ENCODE measurements around the gene TMEM154. TPM values are rescaled to one million over a fixed set of nuclear protein-coding genes. Genes with fewer than 3 reads are reported as not detected.

Gene TMEM154
- total RNA-seq, 2 experiments from 2014 or later = 18.3 to 18.5 TPM

DNA sequence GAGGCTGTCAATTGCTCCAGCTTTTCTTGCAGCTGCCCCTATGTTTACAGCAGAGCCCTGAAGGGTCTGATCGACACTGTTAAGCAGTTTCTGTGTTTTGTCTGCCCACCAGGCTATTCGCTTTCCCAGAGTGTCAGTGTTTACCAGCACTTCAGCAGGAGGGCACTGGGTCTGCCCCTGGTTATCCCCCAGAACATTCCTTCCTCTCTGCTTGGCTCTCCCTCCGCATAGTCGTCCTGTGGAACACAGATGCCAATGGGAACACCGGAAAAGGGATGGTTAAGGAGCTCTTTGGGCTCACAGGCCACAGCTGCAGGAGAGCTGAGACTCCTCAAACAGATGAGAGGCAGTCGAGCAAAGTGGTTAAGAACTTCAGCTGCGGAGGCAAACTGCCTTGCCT, 72.6 kb downstream of the TMEM154 start:
- Mint-ChIP-seq H3K9me3 (no peaks in the 10 kb centered on the region), H3K36me3 (no peaks in the 10 kb centered on the region), H3K27ac (no peak overlapping the region), H3K4me3 (no peak overlapping the region), H3K4me1 (no peaks in the 10 kb centered on the region), H3K27me3 (no peaks in the 10 kb centered on the region)
- DNase-seq = no peak

DNA sequence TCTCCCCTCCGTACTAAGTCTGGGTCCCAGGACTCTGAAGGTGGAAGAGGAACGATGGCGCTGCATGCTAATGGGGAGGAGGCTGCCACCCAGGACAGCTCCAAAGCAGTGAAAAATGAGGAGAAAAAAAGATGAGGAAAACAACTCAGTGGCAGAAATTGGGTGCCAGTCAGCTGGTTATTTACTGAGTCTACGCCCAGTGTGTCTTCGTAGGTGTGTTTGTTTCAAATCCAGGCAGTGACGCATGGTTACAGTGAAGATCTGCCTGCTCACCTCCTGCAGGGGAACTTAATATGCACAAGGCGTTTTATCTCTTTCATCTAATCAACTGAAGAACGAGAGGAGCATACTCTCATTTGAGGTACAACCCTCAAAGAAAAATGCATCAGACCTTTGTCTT, 73.0 kb downstream of the TMEM154 start:
- DNase-seq = no peak
- Mint-ChIP-seq H3K27me3 (no peaks in the 10 kb centered on the region), H3K4me3 (no peak overlapping the region)

DNA sequence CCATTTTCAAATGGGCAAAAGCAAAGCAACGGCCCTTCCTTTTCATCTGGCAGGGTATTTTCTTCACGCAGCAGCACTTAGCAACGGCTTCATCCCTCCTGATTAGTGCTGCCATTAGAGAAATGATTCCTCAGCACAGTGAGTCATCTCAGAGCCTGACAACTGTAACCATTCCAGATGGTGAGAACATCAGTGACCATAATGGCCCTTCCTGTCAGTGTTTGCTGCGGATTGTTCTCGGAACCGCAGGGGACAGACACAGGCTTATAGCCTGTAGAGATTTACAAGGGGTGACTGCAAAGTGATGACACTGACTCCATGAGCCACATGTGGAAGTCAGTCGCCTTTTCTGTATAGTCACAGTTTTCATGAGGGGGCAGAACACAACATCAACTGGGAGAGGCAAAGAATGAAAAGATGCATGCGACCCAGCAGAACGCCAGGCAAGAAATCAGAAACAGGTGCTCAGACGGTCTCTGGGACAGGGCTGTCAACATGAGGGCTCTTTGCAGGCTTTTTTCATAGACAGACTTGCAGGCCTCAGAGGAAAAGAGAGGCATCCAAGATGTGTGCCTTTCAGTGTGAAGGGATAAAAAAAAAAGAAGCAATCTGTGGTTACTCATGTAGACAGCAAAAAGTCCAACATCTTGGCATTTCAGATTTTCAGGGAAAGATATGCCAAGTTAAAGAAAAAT, 74.0 kb downstream of the TMEM154 start:
- no peaks in the 10 kb centered on the region for H3K9me3 Mint-ChIP-seq
- H3K36me3 Mint-ChIP-seq = no peaks in the 10 kb centered on the region
- DNase-seq = no peak
- H3K4me3 Mint-ChIP-seq = no peak overlapping the region
- H3K27ac Mint-ChIP-seq = no peak overlapping the region
- no peaks in the 10 kb centered on the region for H3K4me1 Mint-ChIP-seq
- no peaks in the 10 kb centered on the region for H3K27me3 Mint-ChIP-seq

More for the DNA sequence above, 73.0 kb downstream of the TMEM154 start:
- no peaks in the 10 kb centered on the region for H3K36me3 Mint-ChIP-seq
- H3K4me1 Mint-ChIP-seq = no peaks in the 10 kb centered on the region
- H3K27ac Mint-ChIP-seq = no peak overlapping the region
- H3K9me3 Mint-ChIP-seq = no peaks in the 10 kb centered on the region

DNA sequence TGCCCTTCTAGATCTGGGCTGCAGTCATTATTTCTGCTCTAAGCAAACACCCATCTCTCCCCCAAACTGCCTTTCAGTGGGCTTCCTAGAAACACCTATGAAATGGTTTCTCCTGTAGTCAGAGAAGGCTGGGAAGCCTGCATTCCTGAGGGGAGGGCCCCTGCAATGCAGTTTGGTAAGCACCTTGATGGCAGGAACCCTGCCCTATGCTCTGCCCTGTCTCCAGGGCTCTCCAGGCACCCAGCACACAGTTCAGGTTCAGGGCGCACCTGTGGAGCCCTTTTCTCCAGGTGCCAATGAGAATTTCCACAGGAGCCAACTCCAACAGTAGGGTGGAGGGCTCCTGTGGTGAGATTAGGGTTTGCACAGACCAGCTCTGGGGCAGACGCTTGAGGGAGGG, 74.8 kb downstream of the TMEM154 start:
- Mint-ChIP-seq H3K9me3 (no peaks in the 10 kb centered on the region), H3K36me3 (no peaks in the 10 kb centered on the region), H3K27ac (no peak overlapping the region), H3K27me3 (no peaks in the 10 kb centered on the region), H3K4me1 (no peaks in the 10 kb centered on the region), H3K4me3 (no peak overlapping the region)
- DNase-seq = no peak

DNA sequence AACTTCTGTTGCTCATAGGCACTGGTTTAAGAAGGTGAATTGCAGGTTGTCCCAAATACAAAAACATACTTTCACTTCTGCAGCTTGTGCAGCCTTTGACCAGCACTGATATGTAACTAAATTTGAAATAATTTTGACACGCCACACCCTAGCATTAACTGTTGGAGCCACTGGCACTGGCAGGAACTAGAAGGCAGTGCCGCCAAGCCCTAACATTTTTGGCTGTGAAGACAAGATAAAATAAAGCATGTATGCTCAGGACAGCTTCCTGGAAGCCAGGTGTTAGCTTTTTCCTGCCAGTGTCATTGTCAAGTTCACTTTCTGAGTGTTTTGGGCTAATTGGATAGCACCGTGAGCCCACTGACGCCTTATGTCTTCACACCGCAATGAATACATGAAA, 78.6 kb downstream of the TMEM154 start:
- H3K36me3 Mint-ChIP-seq = no peaks in the 10 kb centered on the region
- no peaks in the 10 kb centered on the region for H3K4me1 Mint-ChIP-seq
- no peaks in the 10 kb centered on the region for H3K27me3 Mint-ChIP-seq
- H3K4me3 Mint-ChIP-seq = no peak overlapping the region
- no peak for DNase-seq
- H3K27ac Mint-ChIP-seq = no peak overlapping the region
- H3K9me3 Mint-ChIP-seq = no peaks in the 10 kb centered on the region

DNA sequence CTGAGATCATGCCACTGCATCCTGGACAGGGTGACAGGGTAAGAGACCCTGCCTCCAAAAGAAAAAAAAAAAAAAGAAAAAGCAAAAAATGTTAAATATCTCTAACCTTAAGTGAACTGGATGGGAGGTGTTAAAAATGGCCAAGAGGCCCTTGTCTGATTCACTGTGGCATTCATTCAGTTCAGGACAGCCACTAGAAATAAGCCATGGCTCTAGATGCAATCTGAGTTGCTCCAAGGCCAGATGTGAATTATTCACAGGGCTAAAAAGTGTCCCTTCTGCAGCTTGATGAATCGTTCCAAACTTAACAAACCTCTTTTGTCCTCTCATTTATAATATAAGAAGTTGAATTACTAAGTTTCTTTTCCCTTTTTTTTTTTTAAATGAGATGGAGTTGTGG, 80.2 kb downstream of the TMEM154 start:
- Mint-ChIP-seq H3K9me3 (no peaks in the 10 kb centered on the region), H3K27me3 (no peaks in the 10 kb centered on the region), H3K27ac (no peak overlapping the region), H3K36me3 (no peaks in the 10 kb centered on the region), H3K4me3 (no peak overlapping the region), H3K4me1 (no peaks in the 10 kb centered on the region)
- DNase-seq = no peak

DNA sequence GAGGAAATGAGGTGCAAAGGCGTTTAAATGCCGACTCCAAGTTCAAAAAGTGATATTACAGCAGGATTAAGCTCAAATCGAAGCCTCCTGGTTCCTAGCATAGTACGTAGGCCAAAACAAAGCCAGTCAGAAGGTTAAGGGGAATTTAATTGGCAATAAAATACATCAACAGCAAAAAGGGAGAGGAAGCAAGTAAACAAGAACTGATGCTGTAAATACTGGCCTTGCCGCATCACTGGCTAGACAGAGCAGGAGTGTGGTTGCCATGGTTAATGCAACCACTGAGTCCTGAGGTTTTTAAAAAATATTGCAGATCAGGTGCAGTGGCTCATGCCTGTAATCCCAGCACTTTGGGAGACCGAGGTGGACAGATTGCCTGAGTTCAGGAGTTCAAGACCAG, 80.7 kb downstream of the TMEM154 start:
- H3K4me3 Mint-ChIP-seq = no peak overlapping the region
- H3K9me3 Mint-ChIP-seq = no peaks in the 10 kb centered on the region
- no peak overlapping the region for H3K27ac Mint-ChIP-seq
- no peak for DNase-seq
- H3K36me3 Mint-ChIP-seq = no peaks in the 10 kb centered on the region
- no peaks in the 10 kb centered on the region for H3K27me3 Mint-ChIP-seq
- H3K4me1 Mint-ChIP-seq = no peaks in the 10 kb centered on the region

DNA sequence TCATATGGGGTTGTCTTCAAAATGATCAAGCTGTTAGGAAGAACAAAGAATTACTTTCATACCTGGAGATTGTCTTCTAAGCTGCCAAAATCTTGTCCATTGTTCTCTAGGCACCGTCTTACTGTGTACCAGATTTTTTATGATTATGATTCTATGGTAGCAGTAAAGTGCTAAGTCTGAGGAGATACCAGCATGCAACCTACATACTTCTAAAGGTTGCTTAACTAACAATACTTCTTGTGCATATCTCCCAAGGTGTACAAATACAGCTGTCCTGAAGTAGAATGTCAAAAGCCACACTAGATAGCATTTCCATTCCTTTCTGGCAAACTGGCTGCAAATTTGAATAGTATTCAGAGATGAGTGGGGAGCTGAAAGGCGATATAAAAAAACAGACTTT, 81.3 kb downstream of the TMEM154 start:
- Mint-ChIP-seq H3K27me3 (no peaks in the 10 kb centered on the region), H3K36me3 (no peaks in the 10 kb centered on the region), H3K27ac (no peak overlapping the region), H3K4me1 (no peaks in the 10 kb centered on the region), H3K4me3 (no peak overlapping the region), H3K9me3 (no peaks in the 10 kb centered on the region)
- no peak for DNase-seq

DNA sequence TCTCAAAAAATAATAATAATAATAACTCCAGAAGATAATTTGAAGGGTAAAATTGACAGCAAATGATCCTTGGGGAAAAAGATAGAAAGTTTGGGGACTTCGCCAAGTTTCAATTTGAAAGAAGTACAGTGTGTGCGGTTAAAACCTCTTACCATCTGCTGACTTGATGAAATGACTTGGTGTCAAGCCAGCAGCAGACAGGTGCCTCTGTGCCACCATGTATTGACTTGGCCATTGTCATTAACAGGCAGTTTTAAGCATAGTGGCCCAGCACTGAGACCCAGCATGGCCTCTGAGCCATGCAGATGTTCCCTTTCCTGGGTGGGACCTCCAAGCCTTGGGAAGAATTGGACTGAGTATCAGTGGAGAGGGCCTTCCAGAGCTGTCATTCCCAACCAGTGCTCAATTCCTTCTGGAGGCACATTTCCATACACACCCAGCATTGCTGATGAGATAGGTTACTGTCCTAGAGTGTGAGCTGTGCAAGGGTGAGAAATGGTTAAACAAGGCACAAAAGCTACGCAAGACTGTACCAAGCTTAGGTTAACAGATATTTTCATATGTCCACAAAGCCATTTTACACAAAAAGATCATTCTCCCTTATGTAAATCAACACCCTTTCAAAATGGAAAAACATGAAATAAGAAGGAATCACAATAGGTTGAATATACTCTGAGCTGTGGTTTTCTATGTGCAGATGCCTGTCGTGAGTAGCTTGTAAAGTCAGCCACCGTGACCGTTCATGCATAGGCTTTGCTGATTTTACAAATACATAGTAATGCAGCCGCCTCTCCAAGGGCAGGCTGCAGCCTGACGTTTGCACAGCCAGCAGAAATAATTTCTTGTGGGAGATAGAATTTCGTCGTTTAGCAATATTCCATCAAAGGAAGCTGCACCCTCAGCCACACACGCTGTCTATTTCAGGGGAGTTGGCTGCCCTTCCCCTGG, 84.5 kb downstream of the TMEM154 start:
- Mint-ChIP-seq H3K4me3 (no peak overlapping the region), H3K36me3 (no peaks in the 10 kb centered on the region), H3K27ac (no peak overlapping the region), H3K4me1 (peaks cover 10% of the 10 kb centered on the region), H3K9me3 (no peaks in the 10 kb centered on the region), H3K27me3 (peaks cover 14% of the 10 kb centered on the region)
- no peak for DNase-seq

DNA sequence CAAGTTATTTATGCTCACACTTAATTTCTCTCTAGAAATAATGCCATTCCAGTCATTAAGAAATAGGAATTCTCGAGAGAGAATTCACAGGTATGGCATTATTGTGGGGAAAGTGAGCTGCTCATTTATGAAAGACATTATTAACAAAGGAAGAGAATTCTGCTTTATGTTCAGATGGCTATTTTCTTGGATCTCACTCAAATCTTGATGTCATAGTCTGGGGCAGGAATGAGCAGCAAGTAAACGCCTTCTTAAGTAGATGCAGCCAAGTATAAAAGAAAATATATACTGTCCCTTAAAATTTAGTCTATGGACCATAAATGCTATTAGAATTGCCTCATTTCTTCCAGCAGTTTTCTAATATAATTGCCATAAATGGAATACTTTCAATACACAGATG, 85.7 kb downstream of the TMEM154 start:
- no peak overlapping the region for H3K4me3 Mint-ChIP-seq
- no peaks in the 10 kb centered on the region for H3K36me3 Mint-ChIP-seq
- no peaks in the 10 kb centered on the region for H3K9me3 Mint-ChIP-seq
- H3K4me1 Mint-ChIP-seq = peaks cover 10% of the 10 kb centered on the region
- DNase-seq = no peak
- H3K27me3 Mint-ChIP-seq = peaks cover 17% of the 10 kb centered on the region
- no peak overlapping the region for H3K27ac Mint-ChIP-seq

DNA sequence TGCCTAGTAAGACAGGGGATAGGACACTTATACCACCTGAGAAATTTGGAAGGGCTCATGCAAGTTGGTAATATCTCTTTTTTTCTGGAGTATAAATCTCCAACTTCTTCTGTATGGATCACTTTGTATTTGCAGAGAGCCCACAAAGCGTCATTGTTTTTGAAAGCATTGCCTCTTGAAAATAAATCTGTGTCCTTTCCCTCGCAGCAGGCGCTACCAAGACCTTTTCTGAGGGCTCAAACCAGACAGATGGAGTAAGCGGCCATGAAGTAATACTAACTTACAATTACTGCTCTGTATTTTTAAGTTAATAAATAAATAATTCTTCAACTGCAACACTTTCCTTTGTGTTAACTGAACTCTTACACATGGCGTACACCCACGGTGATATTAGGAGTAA, 87.9 kb downstream of the TMEM154 start:
- H3K27ac Mint-ChIP-seq = no peak overlapping the region
- H3K36me3 Mint-ChIP-seq = no peaks in the 10 kb centered on the region
- peaks cover 10% of the 10 kb centered on the region for H3K4me1 Mint-ChIP-seq
- H3K27me3 Mint-ChIP-seq = peaks cover 17% of the 10 kb centered on the region
- H3K9me3 Mint-ChIP-seq = peaks cover under 1% of the 10 kb centered on the region
- DNase-seq = no peak
- peak overlapping the region; percentile 37 for H3K4me3 Mint-ChIP-seq

DNA sequence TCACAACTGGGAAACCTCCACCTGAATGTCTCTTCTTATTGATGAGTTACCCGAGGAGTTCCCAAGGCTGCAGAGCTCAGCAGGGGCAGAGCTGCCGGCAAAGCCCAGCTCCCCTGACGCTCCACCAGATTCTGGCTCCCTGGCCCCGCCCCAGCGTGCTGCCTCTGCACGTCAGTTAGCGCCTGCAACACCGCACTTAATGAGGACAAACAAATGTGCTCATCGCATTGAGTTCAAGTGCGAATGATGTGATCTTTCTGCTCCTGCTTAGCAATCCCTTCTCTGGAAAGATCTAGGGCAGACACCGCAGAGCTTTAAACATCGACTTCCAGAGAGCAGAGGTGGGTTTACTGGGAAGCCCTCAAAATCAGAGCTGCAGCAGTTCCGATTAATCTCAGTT, 88.4 kb downstream of the TMEM154 start:
- Mint-ChIP-seq H3K27me3 (peaks cover 17% of the 10 kb centered on the region), H3K9me3 (peaks cover 2% of the 10 kb centered on the region), H3K36me3 (no peaks in the 10 kb centered on the region), H3K27ac (no peak overlapping the region), H3K4me1 (peaks cover 10% of the 10 kb centered on the region), H3K4me3 (peak overlapping the region; percentile 37)
- DNase-seq = peak; percentile 38

DNA sequence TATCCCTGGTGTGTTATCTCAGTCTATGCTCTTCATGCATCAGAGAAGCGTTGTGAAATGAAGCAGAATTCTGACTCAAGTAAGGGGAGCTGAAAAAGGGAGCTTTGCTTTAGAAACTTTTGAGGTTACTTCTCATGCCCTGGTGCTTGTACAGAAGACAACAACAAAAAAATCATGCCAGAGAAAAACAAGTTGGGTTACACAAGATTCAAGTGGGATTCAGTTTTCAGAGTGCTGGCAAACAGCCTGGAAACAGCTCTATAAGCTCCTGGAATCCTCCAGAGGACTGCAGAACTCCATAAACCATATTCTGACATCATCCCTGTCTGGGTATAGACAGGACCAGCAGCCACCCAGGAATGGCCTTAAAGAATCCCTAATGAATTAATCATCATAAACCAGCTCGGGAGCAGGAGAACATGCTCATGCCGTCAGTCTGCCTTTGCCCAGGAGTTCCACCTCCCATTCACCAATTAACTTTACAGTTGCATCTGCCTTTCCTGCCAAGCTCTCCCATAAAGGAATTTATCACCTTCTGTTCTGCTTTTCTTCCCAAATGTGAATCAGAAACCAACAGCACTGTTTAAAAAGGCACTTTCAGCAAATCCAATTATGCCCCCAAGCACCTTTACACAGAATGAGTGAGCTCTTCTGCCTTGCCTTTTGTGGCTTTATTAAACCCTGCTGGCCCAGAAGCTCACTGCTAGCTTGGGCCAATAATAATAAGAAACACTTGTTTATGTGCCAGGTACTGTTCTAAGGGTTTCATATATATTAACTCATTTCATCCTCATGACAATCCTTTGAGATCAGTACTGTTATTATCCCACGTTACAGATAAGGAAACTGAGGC, 89.4 kb downstream of the TMEM154 start:
- Mint-ChIP-seq H3K4me1 (peaks cover 10% of the 10 kb centered on the region), H3K4me3 (no peak overlapping the region)
- no peak for DNase-seq

DNA sequence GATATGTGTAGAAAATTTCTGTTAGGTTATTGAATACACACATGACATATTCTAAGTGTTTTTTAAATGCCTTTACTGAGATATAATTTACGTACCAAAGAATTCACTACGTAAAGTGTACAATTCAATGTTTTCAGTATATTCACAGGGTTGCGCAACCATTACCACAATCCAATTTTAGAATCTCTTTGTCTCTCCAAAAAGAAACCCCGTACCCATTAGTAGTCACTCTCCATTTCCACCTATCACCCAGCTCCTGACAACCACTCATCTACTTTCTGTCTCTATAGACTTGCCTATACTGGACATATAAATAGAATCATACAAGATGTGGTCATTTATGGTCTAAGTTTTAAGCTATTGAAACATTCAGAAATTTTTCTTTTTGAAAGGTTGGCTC, 90.9 kb downstream of the TMEM154 start:
- Mint-ChIP-seq H3K27me3 (peaks cover 17% of the 10 kb centered on the region), H3K27ac (no peak overlapping the region), H3K9me3 (peaks cover 2% of the 10 kb centered on the region), H3K4me3 (no peak overlapping the region), H3K4me1 (peaks cover 10% of the 10 kb centered on the region), H3K36me3 (no peaks in the 10 kb centered on the region)
- DNase-seq = no peak

More for the DNA sequence above, 89.4 kb downstream of the TMEM154 start:
- H3K9me3 Mint-ChIP-seq = peaks cover 2% of the 10 kb centered on the region
- H3K27ac Mint-ChIP-seq = no peak overlapping the region
- H3K36me3 Mint-ChIP-seq = no peaks in the 10 kb centered on the region
- peaks cover 17% of the 10 kb centered on the region for H3K27me3 Mint-ChIP-seq

DNA sequence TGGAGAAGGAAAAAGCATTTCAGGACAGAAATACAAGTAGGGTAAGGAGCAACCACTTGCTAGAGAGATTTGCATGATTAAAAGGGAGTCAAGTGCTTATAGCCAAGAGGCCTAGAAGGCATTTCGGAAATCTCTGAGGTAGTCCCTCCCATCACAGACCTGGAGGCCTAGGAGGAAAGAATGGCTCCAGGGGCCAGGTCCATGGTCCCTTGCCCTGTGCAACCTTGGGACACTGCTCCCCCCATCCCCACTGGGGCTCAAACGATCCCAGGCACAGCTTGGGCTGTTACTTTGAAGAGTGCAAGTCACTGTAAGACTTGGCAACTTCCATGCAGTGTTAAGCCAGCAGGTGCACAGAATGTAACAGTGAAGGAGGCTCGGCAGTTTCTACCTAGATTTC, 92.7 kb downstream of the TMEM154 start:
- Mint-ChIP-seq H3K9me3 (peaks cover 2% of the 10 kb centered on the region), H3K4me1 (peaks cover 10% of the 10 kb centered on the region), H3K27ac (no peak overlapping the region), H3K27me3 (peaks cover 17% of the 10 kb centered on the region), H3K4me3 (no peak overlapping the region), H3K36me3 (no peaks in the 10 kb centered on the region)
- DNase-seq = no peak

Data from activated naive CD8-positive, alpha-beta T cell treated with anti-CD3 and anti-CD28 coated beads for 36 hours (primary cell).